ENCODE results near the gene ZNF362. TPM values are rescaled to one million over a fixed set of nuclear protein-coding genes. Genes with fewer than 3 reads are reported as not detected.

The ZNF362 gene
- total RNA-seq, 2 donors from 2014 or later = 8.1 to 14.7 TPM

DNA sequence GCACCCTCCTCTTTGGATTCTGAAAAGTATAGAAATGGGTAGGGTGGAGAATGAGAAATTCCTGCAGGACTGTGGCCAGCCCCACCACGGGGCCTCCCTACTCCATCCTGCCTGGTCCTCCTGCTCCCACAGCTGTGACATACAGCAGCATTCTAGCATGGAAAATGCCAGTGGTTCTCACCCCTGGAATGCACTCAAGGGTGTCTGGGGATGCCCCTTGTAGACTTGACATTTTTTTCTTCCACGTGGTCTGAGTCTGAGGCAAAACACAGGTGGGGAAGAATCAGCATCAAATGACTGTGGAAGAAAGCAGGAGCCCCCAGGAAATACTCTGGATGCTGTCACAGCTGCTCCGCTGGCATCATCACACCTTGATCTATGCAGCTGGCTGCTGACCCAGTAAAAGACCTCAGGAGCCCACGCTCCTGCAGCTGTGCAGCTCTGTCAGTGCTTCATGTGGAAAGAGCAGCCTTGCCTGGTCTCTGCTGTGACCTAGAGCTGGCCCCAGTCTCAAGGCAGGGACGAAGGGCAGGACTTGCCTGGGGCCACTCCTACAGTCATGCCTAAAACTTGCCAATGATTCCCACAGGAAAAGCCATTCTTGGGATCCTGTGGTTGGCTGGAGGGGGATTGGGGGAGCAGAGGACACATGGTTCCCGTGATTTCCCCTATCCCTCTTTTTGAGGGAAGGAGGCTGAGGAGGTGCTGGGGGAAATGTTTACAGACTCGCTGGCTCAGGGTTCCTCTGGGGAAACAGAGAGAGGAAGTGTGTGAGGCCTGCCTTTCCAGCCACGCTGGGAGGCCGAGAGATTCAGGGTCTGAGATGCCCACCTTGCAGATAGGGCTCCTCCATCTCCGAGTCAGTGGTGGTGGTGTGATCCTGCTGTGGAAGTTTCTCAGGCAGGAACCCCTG is 75.4 kb downstream of the ZNF362 start:
- intact Hi-C loops (cut with DNase I, micrococcal nuclease) = no loop called here
- DNase-seq = peak in 1 of 2 donors; percentile 19
- no peak for ATAC-seq

- intact Hi-C loops (cut with DNase I, micrococcal nuclease) = no loop called here
- ATAC-seq (no peak), DNase-seq (no peak)
Observed at GRCh38 chr1:33332357-33332789, 76.1 kb downstream of the ZNF362 start.

GRCh38 chr1:33332881-33333280 is 76.6 kb downstream of the ZNF362 start:
- intact Hi-C loops (cut with DNase I, micrococcal nuclease) = no loop called here
- no peak for DNase-seq
- ATAC-seq = no peak

DNA sequence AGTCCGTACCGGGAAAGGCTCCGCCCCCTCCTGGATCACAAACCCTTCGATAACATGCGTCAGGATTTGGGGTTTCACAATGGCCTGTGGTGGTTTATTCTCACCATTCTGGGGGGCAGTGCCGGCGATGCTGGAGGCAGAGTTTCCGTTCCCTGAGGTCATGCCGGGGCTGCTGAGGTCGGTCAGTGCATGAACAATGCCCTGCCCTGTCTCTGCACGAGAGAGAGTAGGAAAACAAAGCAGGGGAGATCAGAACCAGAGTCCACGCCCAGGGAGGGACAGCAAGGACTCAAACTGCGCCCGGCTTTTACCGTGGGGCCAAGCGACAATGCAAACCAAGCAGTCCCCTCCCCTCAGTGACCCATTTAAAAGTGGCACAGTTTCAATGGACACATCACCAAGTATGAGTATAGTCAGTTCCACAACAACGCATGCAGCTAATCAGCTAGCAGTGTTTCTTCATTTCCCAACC is 77.8 kb downstream of the ZNF362 start:
- DNase-seq = peak in 1 of 2 donors; percentile 48
- intact Hi-C loops (cut with DNase I, micrococcal nuclease) = no loop called here
- ATAC-seq = no peak

GRCh38 chr1:33335020-33335419 is 78.7 kb downstream of the ZNF362 start:
- DNase-seq = peak in 1 of 2 donors; percentile 18
- ATAC-seq = no peak
- intact Hi-C loops (cut with DNase I, micrococcal nuclease) = no loop called here

DNA sequence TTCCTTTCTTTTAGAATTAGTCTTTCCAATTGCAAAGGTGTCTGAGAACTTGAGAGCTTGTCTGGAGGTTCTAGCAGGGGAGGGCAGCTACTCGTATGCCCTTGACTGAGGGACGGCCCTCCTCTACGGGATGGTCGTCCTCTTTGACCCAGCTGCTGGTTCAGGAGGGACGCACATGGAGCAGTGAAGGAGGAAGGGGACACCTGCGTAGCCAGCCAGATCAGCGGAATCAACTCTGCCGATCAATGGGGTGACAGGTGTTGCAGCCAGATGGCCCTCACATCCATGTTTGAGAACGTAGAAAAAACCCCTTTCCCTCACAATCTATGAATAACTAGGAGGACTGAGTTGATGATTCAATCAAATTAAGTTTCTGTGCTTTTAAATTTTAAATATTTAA is 80.3 kb downstream of the ZNF362 start:
- ATAC-seq (no peak), DNase-seq (no peak)
- intact Hi-C loops (cut with DNase I, micrococcal nuclease) = no loop called here

GRCh38 chr1:33337441-33337840 is 81.1 kb downstream of the ZNF362 start:
- intact Hi-C loops (cut with DNase I, micrococcal nuclease) = no loop called here
- no peak for DNase-seq
- no peak for ATAC-seq

- ATAC-seq = no peak
- intact Hi-C loops (cut with DNase I, micrococcal nuclease) = no loop called here
- no peak for DNase-seq
Observed at GRCh38 chr1:33338048-33338439, 81.8 kb downstream of the ZNF362 start.

- intact Hi-C loops (cut with DNase I, micrococcal nuclease) = no loop called here
- DNase-seq (no peak), ATAC-seq (no peak)
Observed at GRCh38 chr1:33338440-33339211, 82.3 kb downstream of the ZNF362 start.

DNA sequence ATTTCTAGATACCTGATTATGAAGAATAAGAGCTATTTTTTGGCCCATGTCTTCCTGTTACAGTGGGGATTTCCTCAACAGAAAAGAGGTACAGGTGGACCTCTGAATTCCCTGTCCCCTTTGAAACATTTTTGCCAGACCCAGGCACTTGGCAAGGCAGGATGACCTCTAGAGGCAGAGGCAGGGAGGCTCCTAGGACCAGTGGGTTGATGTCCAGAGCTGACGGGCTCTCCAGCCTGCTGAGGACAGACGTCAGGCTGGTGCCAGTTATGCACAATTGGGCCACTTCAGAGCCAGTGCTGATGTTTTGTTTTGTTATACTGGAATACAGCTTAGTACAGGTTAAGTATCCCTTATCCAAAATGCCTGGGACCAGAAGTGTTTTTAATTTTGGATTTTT is 83.1 kb downstream of the ZNF362 start:
- ATAC-seq (no peak), DNase-seq (no peak)
- intact Hi-C loops (cut with DNase I, micrococcal nuclease) = no loop called here

DNA sequence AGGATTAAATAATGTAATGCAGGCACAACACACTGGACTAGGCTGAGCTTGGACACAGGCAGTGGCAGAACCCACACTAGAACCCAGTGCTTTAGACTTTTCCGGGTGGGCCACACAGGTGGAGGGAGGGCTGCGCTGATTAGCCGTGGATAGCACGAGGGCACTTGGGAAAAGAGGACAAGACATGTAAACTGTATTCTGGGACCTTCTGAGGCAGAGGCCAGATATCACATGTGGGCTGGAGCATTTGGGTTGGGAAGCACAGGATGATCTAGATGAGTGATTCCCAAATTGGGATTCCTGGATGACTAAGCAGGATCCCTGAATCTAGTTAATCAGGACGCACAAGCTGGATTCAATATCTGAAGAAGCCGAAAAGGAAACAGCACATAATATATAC is 84.9 kb downstream of the ZNF362 start:
- DNase-seq (no peak), ATAC-seq (no peak)
- intact Hi-C loops (cut with DNase I, micrococcal nuclease) = no loop called here

- ATAC-seq (peak; percentile 92), DNase-seq (peak; percentile 75 to 89)
- intact Hi-C loops (cut with DNase I, micrococcal nuclease) = no loop called here
Observed at GRCh38 chr1:33342041-33342723, 85.9 kb downstream of the ZNF362 start.

- no peak for DNase-seq
- intact Hi-C loops (cut with DNase I, micrococcal nuclease) = no loop called here
- no peak for ATAC-seq
Observed at GRCh38 chr1:33343539-33343938, 87.2 kb downstream of the ZNF362 start.

DNA sequence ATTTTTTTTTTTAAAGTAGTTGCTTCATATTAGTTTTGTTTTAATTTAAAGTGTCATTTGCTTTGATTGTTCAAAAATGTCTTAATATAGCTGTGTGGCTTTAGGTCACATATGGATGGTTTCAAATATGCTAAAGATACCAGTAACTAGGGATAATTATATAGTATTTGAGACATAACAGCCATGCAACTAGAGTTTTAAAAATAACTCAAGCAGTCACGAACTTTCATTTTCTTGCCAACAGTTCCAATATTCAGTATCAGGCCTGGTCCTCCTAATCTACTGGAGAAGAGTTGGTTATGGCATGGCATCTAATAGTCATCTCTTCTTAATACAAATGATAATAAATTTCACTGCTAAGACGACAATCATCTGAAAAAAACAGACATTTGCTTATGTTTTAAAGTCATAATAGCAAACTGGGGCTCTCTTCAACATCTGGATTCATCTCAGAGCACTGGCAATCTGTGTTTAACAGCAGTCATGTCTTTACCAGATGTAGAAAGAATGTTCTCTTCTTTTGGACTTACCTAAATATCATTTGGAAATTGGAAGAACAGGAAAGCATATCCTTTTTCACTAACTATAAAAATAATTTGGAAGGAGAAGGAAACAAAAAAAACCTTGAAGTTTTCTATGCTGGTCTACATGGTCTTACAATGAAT is 88.7 kb downstream of the ZNF362 start:
- ATAC-seq = no peak
- intact Hi-C loops (cut with DNase I, micrococcal nuclease) = no loop called here
- DNase-seq = no peak

- ATAC-seq (no peak), DNase-seq (no peak)
- intact Hi-C loops (cut with DNase I, micrococcal nuclease) = no loop called here
Observed at GRCh38 chr1:33346533-33346926, 90.2 kb downstream of the ZNF362 start.

DNA sequence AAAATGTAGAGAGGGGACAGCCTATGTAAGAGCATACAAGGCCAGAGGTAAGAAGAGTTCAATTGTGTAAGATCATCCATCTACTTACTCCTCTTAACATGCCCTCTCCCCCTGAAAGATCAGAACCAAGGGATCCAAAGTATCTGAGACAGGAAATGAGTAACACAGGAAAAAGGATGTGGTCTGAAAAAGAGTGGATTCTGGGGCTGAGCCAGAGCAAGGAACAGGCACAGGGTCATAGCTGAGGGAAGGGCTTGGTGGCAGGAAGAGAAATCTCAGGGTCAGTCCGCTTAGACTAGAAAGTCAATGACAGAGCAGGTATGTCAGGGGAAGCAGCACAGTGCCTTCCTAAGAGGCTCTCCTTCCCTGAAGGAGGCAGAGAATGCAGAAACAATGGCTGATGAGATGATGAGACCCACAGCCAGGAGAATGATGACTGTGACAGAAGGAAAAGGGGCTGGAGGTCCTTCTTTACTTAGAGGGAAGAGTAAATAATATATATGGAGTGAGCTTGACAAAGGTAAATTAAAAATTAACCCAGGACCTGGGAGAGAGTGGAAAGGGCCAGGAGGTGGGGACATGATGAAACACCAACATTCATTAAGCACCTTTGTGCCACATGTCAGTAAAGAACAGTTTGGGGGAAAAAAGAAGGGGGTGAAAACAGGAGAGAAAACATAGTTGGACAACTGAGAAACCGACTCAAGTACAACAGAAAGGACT is 90.8 kb downstream of the ZNF362 start:
- ATAC-seq = peak; percentile 42
- DNase-seq = peak; percentile 43 to 65
- intact Hi-C loops (cut with DNase I, micrococcal nuclease) = no loop called here

GRCh38 chr1:33347650-33347992 is 91.3 kb downstream of the ZNF362 start:
- ATAC-seq = no peak
- peak; percentile 41 to 58 for DNase-seq
- intact Hi-C loops (cut with DNase I, micrococcal nuclease) = no loop called here

- ATAC-seq (no peak), DNase-seq (no peak)
- intact Hi-C loops (cut with DNase I, micrococcal nuclease) = no loop called here
Observed at GRCh38 chr1:33348194-33348593, 91.9 kb downstream of the ZNF362 start.
